Measurements from ENCODE around the gene HOXB9.

HOXB9 gene

GRCh38 chr17:48629411-48629759 is 3.2 kb upstream of the HOXB9 start:
- TF ChIP-seq PPARA (CRISPR knock-in tag; IDR thresholded peaks at IDR 0.05; ENCODE audit: borderline replicate concordance) (no peak), ZFP3 (CRISPR knock-in tag; IDR thresholded peaks at IDR 0.05) (no peak), TCF4 (CRISPR knock-in tag; IDR thresholded peaks at IDR 0.05; ENCODE audit: borderline replicate concordance) (no peak), GLIS3 (CRISPR knock-in tag; IDR thresholded peaks at IDR 0.05) (no peak), RARB (CRISPR knock-in tag; IDR thresholded peaks at IDR 0.05) (no peak), ZFP30 (CRISPR knock-in tag; IDR thresholded peaks at IDR 0.05) (no peak), TOX (CRISPR knock-in tag; IDR thresholded peaks at IDR 0.05; ENCODE audit: borderline replicate concordance) (no peak), ZC3H10 (CRISPR knock-in tag; IDR thresholded peaks at IDR 0.05) (no peak), ISL1 (CRISPR knock-in tag; IDR thresholded peaks at IDR 0.05) (no peak), OSR1 (CRISPR knock-in tag; IDR thresholded peaks at IDR 0.05) (no peak), ZNF70 (CRISPR knock-in tag; IDR thresholded peaks at IDR 0.05) (no peak), CSDC2 (CRISPR knock-in tag; IDR thresholded peaks at IDR 0.05) (no peak), ZNF565 (CRISPR knock-in tag; conservative IDR thresholded peaks at IDR 0.05; ENCODE audit: low read depth) (no peak), ZNF8 (CRISPR knock-in tag; IDR thresholded peaks at IDR 0.05) (no peak), BACH2 (CRISPR knock-in tag; IDR thresholded peaks at IDR 0.05; ENCODE audit: borderline replicate concordance) (no peak), CREB5 (CRISPR knock-in tag; IDR thresholded peaks at IDR 0.05; ENCODE audit: low read depth) (no peak), ARNTL (CRISPR knock-in tag; IDR thresholded peaks at IDR 0.05; ENCODE audit: borderline replicate concordance, low read depth) (no peak)
- TF ChIP-seq, protein P1, sequence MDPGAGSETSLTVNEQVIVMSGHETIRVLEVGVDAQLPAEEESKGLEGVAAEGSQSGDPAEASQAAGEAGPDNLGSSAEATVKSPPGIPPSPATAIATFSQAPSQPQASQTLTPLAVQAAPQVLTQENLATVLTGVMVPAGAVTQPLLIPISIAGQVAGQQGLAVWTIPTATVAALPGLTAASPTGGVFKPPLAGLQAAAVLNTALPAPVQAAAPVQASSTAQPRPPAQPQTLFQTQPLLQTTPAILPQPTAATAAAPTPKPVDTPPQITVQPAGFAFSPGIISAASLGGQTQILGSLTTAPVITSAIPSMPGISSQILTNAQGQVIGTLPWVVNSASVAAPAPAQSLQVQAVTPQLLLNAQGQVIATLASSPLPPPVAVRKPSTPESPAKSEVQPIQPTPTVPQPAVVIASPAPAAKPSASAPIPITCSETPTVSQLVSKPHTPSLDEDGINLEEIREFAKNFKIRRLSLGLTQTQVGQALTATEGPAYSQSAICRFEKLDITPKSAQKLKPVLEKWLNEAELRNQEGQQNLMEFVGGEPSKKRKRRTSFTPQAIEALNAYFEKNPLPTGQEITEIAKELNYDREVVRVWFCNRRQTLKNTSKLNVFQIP (CRISPR knock-in tag; IDR thresholded peaks at IDR 0.05; ENCODE audit: borderline replicate concordance, low read depth): no peak
- TF ChIP-seq, protein P2, sequence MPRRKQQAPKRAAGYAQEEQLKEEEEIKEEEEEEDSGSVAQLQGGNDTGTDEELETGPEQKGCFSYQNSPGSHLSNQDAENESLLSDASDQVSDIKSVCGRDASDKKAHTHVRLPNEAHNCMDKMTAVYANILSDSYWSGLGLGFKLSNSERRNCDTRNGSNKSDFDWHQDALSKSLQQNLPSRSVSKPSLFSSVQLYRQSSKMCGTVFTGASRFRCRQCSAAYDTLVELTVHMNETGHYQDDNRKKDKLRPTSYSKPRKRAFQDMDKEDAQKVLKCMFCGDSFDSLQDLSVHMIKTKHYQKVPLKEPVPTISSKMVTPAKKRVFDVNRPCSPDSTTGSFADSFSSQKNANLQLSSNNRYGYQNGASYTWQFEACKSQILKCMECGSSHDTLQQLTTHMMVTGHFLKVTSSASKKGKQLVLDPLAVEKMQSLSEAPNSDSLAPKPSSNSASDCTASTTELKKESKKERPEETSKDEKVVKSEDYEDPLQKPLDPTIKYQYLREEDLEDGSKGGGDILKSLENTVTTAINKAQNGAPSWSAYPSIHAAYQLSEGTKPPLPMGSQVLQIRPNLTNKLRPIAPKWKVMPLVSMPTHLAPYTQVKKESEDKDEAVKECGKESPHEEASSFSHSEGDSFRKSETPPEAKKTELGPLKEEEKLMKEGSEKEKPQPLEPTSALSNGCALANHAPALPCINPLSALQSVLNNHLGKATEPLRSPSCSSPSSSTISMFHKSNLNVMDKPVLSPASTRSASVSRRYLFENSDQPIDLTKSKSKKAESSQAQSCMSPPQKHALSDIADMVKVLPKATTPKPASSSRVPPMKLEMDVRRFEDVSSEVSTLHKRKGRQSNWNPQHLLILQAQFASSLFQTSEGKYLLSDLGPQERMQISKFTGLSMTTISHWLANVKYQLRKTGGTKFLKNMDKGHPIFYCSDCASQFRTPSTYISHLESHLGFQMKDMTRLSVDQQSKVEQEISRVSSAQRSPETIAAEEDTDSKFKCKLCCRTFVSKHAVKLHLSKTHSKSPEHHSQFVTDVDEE (CRISPR knock-in tag; IDR thresholded peaks at IDR 0.05): no peak
- ATAC-seq: no peak

DNA sequence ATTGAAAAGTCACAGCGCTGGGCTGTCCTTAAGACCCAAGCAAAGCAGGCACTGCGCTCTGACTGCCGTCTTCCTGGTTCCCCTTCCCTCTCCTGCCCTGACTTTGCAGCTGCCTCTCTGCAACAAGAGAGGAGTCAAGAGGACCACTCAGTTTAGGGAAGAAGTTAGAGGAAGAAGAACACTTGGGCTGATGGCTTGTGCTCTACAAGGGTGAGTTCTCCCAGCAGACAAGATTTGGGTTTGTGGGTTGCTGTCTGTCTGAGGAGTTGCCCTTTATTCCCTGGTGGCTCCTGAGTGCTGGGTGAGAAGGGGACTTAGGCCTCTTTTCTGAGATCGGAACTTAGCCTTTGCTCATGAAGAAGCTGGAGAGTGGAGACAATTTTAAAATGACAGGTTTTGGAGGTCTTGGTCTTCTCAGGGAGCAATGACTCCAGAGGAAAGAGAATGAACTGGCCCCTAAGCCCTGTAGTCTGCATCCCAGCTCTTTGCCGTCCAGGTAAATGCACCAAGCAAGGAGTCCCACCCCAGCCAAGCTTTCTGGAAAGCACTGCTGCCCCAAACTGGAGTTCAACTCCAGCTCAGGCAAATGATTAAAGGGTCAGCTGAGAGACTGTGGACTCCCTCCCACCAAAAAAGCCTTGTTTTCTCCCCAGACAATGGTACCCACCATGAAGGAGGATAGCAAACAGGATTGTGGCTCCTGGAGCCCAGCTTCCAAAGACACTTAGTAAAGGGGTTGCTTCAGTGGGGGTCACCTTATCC is 2.7 kb upstream of the HOXB9 start:
- TF ChIP-seq ZFP3 (CRISPR knock-in tag; IDR thresholded peaks at IDR 0.05) (no peak), ZC3H10 (CRISPR knock-in tag; IDR thresholded peaks at IDR 0.05) (no peak), ZNF70 (CRISPR knock-in tag; IDR thresholded peaks at IDR 0.05) (no peak), BACH2 (CRISPR knock-in tag; IDR thresholded peaks at IDR 0.05; ENCODE audit: borderline replicate concordance) (no peak), CSDC2 (CRISPR knock-in tag; IDR thresholded peaks at IDR 0.05) (no peak), ZNF8 (CRISPR knock-in tag; IDR thresholded peaks at IDR 0.05) (no peak), ISL1 (CRISPR knock-in tag; IDR thresholded peaks at IDR 0.05) (no peak), GLIS3 (CRISPR knock-in tag; IDR thresholded peaks at IDR 0.05) (no peak), RARB (CRISPR knock-in tag; IDR thresholded peaks at IDR 0.05) (no peak), PPARA (CRISPR knock-in tag; IDR thresholded peaks at IDR 0.05; ENCODE audit: borderline replicate concordance) (no peak), ESRRG (CRISPR knock-in tag; IDR thresholded peaks at IDR 0.05) (no peak)
- TF ChIP-seq, protein P3, sequence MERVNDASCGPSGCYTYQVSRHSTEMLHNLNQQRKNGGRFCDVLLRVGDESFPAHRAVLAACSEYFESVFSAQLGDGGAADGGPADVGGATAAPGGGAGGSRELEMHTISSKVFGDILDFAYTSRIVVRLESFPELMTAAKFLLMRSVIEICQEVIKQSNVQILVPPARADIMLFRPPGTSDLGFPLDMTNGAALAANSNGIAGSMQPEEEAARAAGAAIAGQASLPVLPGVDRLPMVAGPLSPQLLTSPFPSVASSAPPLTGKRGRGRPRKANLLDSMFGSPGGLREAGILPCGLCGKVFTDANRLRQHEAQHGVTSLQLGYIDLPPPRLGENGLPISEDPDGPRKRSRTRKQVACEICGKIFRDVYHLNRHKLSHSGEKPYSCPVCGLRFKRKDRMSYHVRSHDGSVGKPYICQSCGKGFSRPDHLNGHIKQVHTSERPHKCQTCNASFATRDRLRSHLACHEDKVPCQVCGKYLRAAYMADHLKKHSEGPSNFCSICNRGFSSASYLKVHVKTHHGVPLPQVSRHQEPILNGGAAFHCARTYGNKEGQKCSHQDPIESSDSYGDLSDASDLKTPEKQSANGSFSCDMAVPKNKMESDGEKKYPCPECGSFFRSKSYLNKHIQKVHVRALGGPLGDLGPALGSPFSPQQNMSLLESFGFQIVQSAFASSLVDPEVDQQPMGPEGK (CRISPR knock-in tag; IDR thresholded peaks at IDR 0.05; ENCODE audit: borderline replicate concordance): no peak
- TF ChIP-seq, protein P2 (CRISPR knock-in tag; IDR thresholded peaks at IDR 0.05): no peak
- no peak for ATAC-seq

Data from SK-N-SH treated with all-trans-retinoic acid at 6 μM for 48 hours (cell line).